DND-41 (cell line): ENCODE data around the gene ZNF23.

Experiments
- EZH2 ChIP-seq: IDR thresholded peaks from 3 replicates; pipeline ENCODE4 v1.6.1; 2012; ENCODE audit warnings: borderline replicate concordance, low read depth, mild to moderate bottlenecking, moderate library complexity, low read length, inconsistent platforms; ENCODE audit not compliant: severe bottlenecking
- TF ChIP-seq, protein P1 (sequence below): IDR thresholded peaks from 2 replicates; pipeline ENCODE4 v1.5.1; 2012; ENCODE audit warnings: borderline replicate concordance, low read length, moderate library complexity, mild to moderate bottlenecking; ENCODE audit not compliant: poor library complexity, severe bottlenecking; ENCODE audit errors: extremely low read depth

DNA sequence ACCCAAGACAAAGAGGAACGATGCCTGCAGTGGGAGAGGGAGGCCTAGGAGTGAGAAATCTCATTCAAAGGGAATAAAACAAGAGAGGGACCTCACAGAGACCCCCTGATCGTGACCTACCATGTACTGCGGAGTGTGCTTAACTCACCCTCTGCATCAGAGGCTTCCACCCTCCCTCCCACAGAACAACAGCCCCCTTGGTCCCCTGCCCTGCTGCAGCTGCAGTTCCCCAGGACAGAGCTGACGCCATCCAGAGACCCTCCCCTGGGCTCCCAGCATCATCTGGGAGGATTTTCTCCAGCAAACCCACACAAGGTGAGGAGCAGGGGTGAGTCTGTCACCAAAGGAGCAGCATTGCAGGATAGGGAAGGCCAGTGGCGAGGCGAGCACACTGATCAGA lies 60.0 kb downstream of the ZNF23 start:
- no peak for TF ChIP-seq EZH2
- TF ChIP-seq, protein P1, sequence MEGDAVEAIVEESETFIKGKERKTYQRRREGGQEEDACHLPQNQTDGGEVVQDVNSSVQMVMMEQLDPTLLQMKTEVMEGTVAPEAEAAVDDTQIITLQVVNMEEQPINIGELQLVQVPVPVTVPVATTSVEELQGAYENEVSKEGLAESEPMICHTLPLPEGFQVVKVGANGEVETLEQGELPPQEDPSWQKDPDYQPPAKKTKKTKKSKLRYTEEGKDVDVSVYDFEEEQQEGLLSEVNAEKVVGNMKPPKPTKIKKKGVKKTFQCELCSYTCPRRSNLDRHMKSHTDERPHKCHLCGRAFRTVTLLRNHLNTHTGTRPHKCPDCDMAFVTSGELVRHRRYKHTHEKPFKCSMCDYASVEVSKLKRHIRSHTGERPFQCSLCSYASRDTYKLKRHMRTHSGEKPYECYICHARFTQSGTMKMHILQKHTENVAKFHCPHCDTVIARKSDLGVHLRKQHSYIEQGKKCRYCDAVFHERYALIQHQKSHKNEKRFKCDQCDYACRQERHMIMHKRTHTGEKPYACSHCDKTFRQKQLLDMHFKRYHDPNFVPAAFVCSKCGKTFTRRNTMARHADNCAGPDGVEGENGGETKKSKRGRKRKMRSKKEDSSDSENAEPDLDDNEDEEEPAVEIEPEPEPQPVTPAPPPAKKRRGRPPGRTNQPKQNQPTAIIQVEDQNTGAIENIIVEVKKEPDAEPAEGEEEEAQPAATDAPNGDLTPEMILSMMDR = no peak
